GM18873 (cell line): Measurements from ENCODE around the gene OBP2A.

Experiments used
- ATAC-seq: cut with Tn5 transposase; IDR thresholded peaks from one replicate; pipeline ENCODE4 v1.9.1; 2021; ENCODE audit warnings: mild to moderate bottlenecking, moderate library complexity, moderate number of reproducible peaks; ENCODE audit not compliant: unreplicated experiment, low FRiP score

Gene OBP2A

GRCh38 chr9:135551031-135551430 is 5.1 kb downstream of the OBP2A start:
- no peak for ATAC-seq

GRCh38 chr9:135551456-135551855 is 5.5 kb downstream of the OBP2A start:
- ATAC-seq: no peak

- ATAC-seq: no peak
Observed at GRCh38 chr9:135552021-135552697, 6.2 kb downstream of the OBP2A start.

- no peak for ATAC-seq
Observed at GRCh38 chr9:135552698-135553171, 6.8 kb downstream of the OBP2A start.

- ATAC-seq: no peak
Observed at GRCh38 chr9:135554718-135555117, 8.8 kb downstream of the OBP2A start.

- no peak for ATAC-seq
Observed at GRCh38 chr9:135555203-135555602, 9.3 kb downstream of the OBP2A start.

GRCh38 chr9:135555910-135556309 is 10.0 kb downstream of the OBP2A start:
- ATAC-seq: no peak

GRCh38 chr9:135559606-135560005 is 13.7 kb downstream of the OBP2A start:
- ATAC-seq: no peak

- ATAC-seq: no peak
Observed at GRCh38 chr9:135561391-135562234, 15.7 kb downstream of the OBP2A start, which contains the start of gene PAEP. Gene PAEP, plus strand, starts transcription at chr9:135561756.

GRCh38 chr9:135562235-135562745 is 16.4 kb downstream of the OBP2A start:
- ATAC-seq: no peak

GRCh38 chr9:135563039-135563476 is 17.1 kb downstream of the OBP2A start:
- no peak for ATAC-seq

- no peak for ATAC-seq
Observed at GRCh38 chr9:135563858-135564257, 17.9 kb downstream of the OBP2A start.

- no peak for ATAC-seq
Observed at GRCh38 chr9:135565141-135565628, 19.3 kb downstream of the OBP2A start.

- no peak for ATAC-seq
Observed at GRCh38 chr9:135565636-135566035, 19.7 kb downstream of the OBP2A start.

- no peak for ATAC-seq
Observed at GRCh38 chr9:135566552-135566951, 20.6 kb downstream of the OBP2A start.

- ATAC-seq: no peak
Observed at GRCh38 chr9:135567311-135567710, 21.4 kb downstream of the OBP2A start.

GRCh38 chr9:135568026-135568425 is 22.1 kb downstream of the OBP2A start:
- no peak for ATAC-seq

GRCh38 chr9:135570456-135570855 is 24.5 kb downstream of the OBP2A start:
- no peak for ATAC-seq

GRCh38 chr9:135572233-135572632 is 26.3 kb downstream of the OBP2A start:
- no peak for ATAC-seq

GRCh38 chr9:135573124-135573523 is 27.2 kb downstream of the OBP2A start:
- ATAC-seq: no peak

GRCh38 chr9:135574331-135574730 is 28.4 kb downstream of the OBP2A start:
- no peak for ATAC-seq
